Skeletal muscle satellite cell (primary cell): ENCODE results near the gene CNKSR3.

Experiments used
- H3K27me3 ChIP-seq: 2 replicates; pipeline ENCODE4 v1.7.0; 2013; ENCODE audit warnings: low read length; ENCODE audit not compliant: control insufficient read depth, insufficient read depth
- H3K36me3 ChIP-seq: 2 replicates; pipeline ENCODE4 v1.7.0; 2013; ENCODE audit warnings: mild to moderate bottlenecking, control low read depth, low read length; ENCODE audit not compliant: insufficient read depth
- H3K4me1 ChIP-seq: 2 replicates; pipeline ENCODE4 v1.7.0; 2013; ENCODE audit warnings: low read length; ENCODE audit not compliant: control insufficient read depth, insufficient read depth
- H3K4me2 ChIP-seq: 2 replicates; pipeline ENCODE4 v1.7.0; 2013; ENCODE audit warnings: mild to moderate bottlenecking, low read length
- H3K4me3 ChIP-seq: 2 replicates; pipeline ENCODE4 v1.7.0; 2013; ENCODE audit warnings: low read length
- H3K9ac ChIP-seq: 2 replicates; pipeline ENCODE4 v1.7.0; 2013; ENCODE audit warnings: mild to moderate bottlenecking, low read depth, low read length, moderate library complexity
- H3K9me3 ChIP-seq: replicated peaks from 2 replicates; pipeline ENCODE4 v1.7.0; 2013; ENCODE audit warnings: mild to moderate bottlenecking, control low read depth, low read length

The CNKSR3 gene

GRCh38 chr6:154427446-154427845, 83.0 kb downstream of the CNKSR3 start:
- Histone ChIP-seq H3K4me1 (peaks cover 3% of the 10 kb centered on the region), H3K36me3 (no peaks in the 10 kb centered on the region), H3K4me2 (no peak overlapping the region), H3K4me3 (no peak overlapping the region), H3K27me3 (no peaks in the 10 kb centered on the region), H3K9me3 (no peaks in the 10 kb centered on the region), H3K9ac (no peak overlapping the region)

GRCh38 chr6:154426997-154427396, 83.5 kb downstream of the CNKSR3 start:
- no peaks in the 10 kb centered on the region for H3K9me3 ChIP-seq
- H3K36me3 ChIP-seq: no peaks in the 10 kb centered on the region
- no peaks in the 10 kb centered on the region for H3K27me3 ChIP-seq
- no peak overlapping the region for H3K9ac ChIP-seq
- no peak overlapping the region for H3K4me3 ChIP-seq
- H3K4me1 ChIP-seq: peaks cover 3% of the 10 kb centered on the region
- H3K4me2 ChIP-seq: no peak overlapping the region

GRCh38 chr6:154425034-154425433, 85.5 kb downstream of the CNKSR3 start:
- H3K4me2 ChIP-seq: no peak overlapping the region
- H3K27me3 ChIP-seq: no peaks in the 10 kb centered on the region
- no peak overlapping the region for H3K9ac ChIP-seq
- H3K4me3 ChIP-seq: no peak overlapping the region
- no peaks in the 10 kb centered on the region for H3K9me3 ChIP-seq
- no peaks in the 10 kb centered on the region for H3K36me3 ChIP-seq
- H3K4me1 ChIP-seq: peaks cover 3% of the 10 kb centered on the region

GRCh38 chr6:154414021-154414813, 96.3 kb downstream of the CNKSR3 start:
- Histone ChIP-seq H3K4me2 (no peak overlapping the region), H3K4me3 (no peak overlapping the region), H3K9me3 (no peaks in the 10 kb centered on the region), H3K27me3 (no peaks in the 10 kb centered on the region), H3K4me1 (peaks cover 32% of the 10 kb centered on the region), H3K36me3 (no peaks in the 10 kb centered on the region), H3K9ac (no peak overlapping the region)

- H3K4me3 ChIP-seq: no peak overlapping the region
- peaks cover 40% of the 10 kb centered on the region for H3K4me1 ChIP-seq
- no peaks in the 10 kb centered on the region for H3K27me3 ChIP-seq
- no peaks in the 10 kb centered on the region for H3K9me3 ChIP-seq
- no peaks in the 10 kb centered on the region for H3K36me3 ChIP-seq
- H3K9ac ChIP-seq: no peak overlapping the region
- H3K4me2 ChIP-seq: no peak overlapping the region
Measured at GRCh38 chr6:154412106-154412820, 98.2 kb downstream of the CNKSR3 start.

GRCh38 chr6:154411076-154411475, 99.4 kb downstream of the CNKSR3 start:
- peaks cover 2% of the 10 kb centered on the region for H3K36me3 ChIP-seq

GRCh38 chr6:154410619-154411072, 99.8 kb downstream of the CNKSR3 start:
- Histone ChIP-seq H3K27me3 (no peaks in the 10 kb centered on the region), H3K36me3 (peaks cover 4% of the 10 kb centered on the region), H3K9me3 (no peaks in the 10 kb centered on the region), H3K4me1 (peaks cover 41% of the 10 kb centered on the region), H3K4me2 (peak overlapping the region; percentile 75), H3K4me3 (peak overlapping the region; percentile 9), H3K9ac (peak overlapping the region; percentile 78)

More at GRCh38 chr6:154411076-154411475, 99.4 kb downstream of the CNKSR3 start:
- Histone ChIP-seq H3K4me1 (peaks cover 40% of the 10 kb centered on the region), H3K9ac (peak overlapping the region; percentile 47), H3K9me3 (no peaks in the 10 kb centered on the region), H3K4me3 (peak overlapping the region; percentile 9), H3K27me3 (no peaks in the 10 kb centered on the region), H3K4me2 (peak overlapping the region; percentile 75)

- Histone ChIP-seq H3K27me3 (no peaks in the 10 kb centered on the region), H3K4me3 (no peak overlapping the region), H3K9ac (no peak overlapping the region), H3K9me3 (no peaks in the 10 kb centered on the region), H3K4me2 (no peak overlapping the region), H3K4me1 (peaks cover 55% of the 10 kb centered on the region), H3K36me3 (peaks cover 4% of the 10 kb centered on the region)
Measured at GRCh38 chr6:154408891-154409500, 101.5 kb downstream of the CNKSR3 start.

- Histone ChIP-seq H3K27me3 (no peaks in the 10 kb centered on the region), H3K9ac (no peak overlapping the region), H3K4me1 (peaks cover 62% of the 10 kb centered on the region), H3K9me3 (no peaks in the 10 kb centered on the region), H3K36me3 (peaks cover 4% of the 10 kb centered on the region), H3K4me2 (no peak overlapping the region), H3K4me3 (no peak overlapping the region)
Measured at GRCh38 chr6:154407440-154407839, 103.0 kb downstream of the CNKSR3 start.

GRCh38 chr6:154406869-154407268, 103.6 kb downstream of the CNKSR3 start:
- peaks cover 4% of the 10 kb centered on the region for H3K36me3 ChIP-seq
- no peaks in the 10 kb centered on the region for H3K27me3 ChIP-seq
- H3K9me3 ChIP-seq: no peaks in the 10 kb centered on the region
- peaks cover 57% of the 10 kb centered on the region for H3K4me1 ChIP-seq
- no peak overlapping the region for H3K4me3 ChIP-seq
- H3K9ac ChIP-seq: no peak overlapping the region
- H3K4me2 ChIP-seq: no peak overlapping the region

GRCh38 chr6:154406301-154406700, 104.2 kb downstream of the CNKSR3 start:
- H3K9me3 ChIP-seq: no peaks in the 10 kb centered on the region
- no peak overlapping the region for H3K4me3 ChIP-seq
- no peak overlapping the region for H3K9ac ChIP-seq
- H3K4me1 ChIP-seq: peaks cover 51% of the 10 kb centered on the region
- H3K27me3 ChIP-seq: no peaks in the 10 kb centered on the region
- H3K4me2 ChIP-seq: no peak overlapping the region
- H3K36me3 ChIP-seq: peaks cover 4% of the 10 kb centered on the region
